Right renal pelvis (tissue), 4 donors: ENCODE measurements around the gene ALDH7A1. TPM values are rescaled to one million over a fixed set of nuclear protein-coding genes. Genes with fewer than 3 reads are reported as not detected.
"Not testable (repeated sequence)": the region's sequence is repeated elsewhere in the genome, so short reads cannot be mapped to it uniquely, and the experiment has no call there.

Experiments
- DNase-seq, 4 donors: peaks; one replicate each; pipeline ENCODE4 v3.0.0-alpha.2; 2013; ENCODE audit warnings: low read depth in 4 of 4, low spot score in 3 of 4, missing footprints in 1 of 4
- polyA plus RNA-seq, 4 donors: library from polyadenylated mRNA; unstranded; fragments of 120-200 nt; gene quantifications; one replicate each; pipeline ENCODE4 v1.2.1, GENCODE V29; 2013; ENCODE audit not compliant: insufficient read length in 4 of 4

The ALDH7A1 gene
- polyA plus RNA-seq = 100 to 1,000 TPM; 149 to 179 (median 152) TPM

- peak; percentile 83 to 93 (median 90) for DNase-seq
These were observed at the start of gene ALDH7A1 for GRCh38 chr5:126594748-126595485. ALDH7A1 (minus strand) TSS chr5:126595219; CDS start chr5:126595198, 21 bp downstream.

GRCh38 chr5:126641387-126641786, 46.4 kb upstream of the ALDH7A1 start:
- no peak for DNase-seq

GRCh38 chr5:126640866-126641265, 45.8 kb upstream of the ALDH7A1 start:
- DNase-seq = no peak

GRCh38 chr5:126636956-126637355, 41.9 kb upstream of the ALDH7A1 start:
- DNase-seq = no peak

- no peak for DNase-seq
These were observed 40.6 kb upstream of the ALDH7A1 start for GRCh38 chr5:126635585-126635984.

GRCh38 chr5:126633552-126633951, 38.5 kb upstream of the ALDH7A1 start:
- DNase-seq = no peak

- DNase-seq = no peak
These were observed 36.9 kb upstream of the ALDH7A1 start for GRCh38 chr5:126631920-126632319.

GRCh38 chr5:126628102-126628501, 33.1 kb upstream of the ALDH7A1 start:
- no peak for DNase-seq

GRCh38 chr5:126624534-126624933, 29.5 kb upstream of the ALDH7A1 start:
- no peak for DNase-seq

GRCh38 chr5:126619781-126620180, 24.8 kb upstream of the ALDH7A1 start:
- no peak for DNase-seq

GRCh38 chr5:126617603-126618002, 22.6 kb upstream of the ALDH7A1 start:
- not testable (repeated sequence) for DNase-seq

- DNase-seq = no peak
These were observed 20.3 kb upstream of the ALDH7A1 start for GRCh38 chr5:126615286-126615685.

- DNase-seq = no peak
These were observed 19.0 kb upstream of the ALDH7A1 start for GRCh38 chr5:126613941-126614592.

- DNase-seq = no peak
These were observed 15.6 kb upstream of the ALDH7A1 start for GRCh38 chr5:126610616-126611015.

GRCh38 chr5:126610160-126610559, 15.1 kb upstream of the ALDH7A1 start:
- no peak for DNase-seq

- no peak for DNase-seq
These were observed 10.5 kb upstream of the ALDH7A1 start for GRCh38 chr5:126605525-126605924.

- no peak for DNase-seq
These were observed 8.5 kb upstream of the ALDH7A1 start for GRCh38 chr5:126603402-126603991.

- peak in 3 of 4 donors; percentile 67 to 82 (median 73) for DNase-seq
These were observed 5.9 kb upstream of the ALDH7A1 start, which contains the start of gene PHAX for GRCh38 chr5:126600631-126601511. PHAX (plus strand) TSS chr5:126600947; CDS start chr5:126600963, 16 bp downstream.

GRCh38 chr5:126599971-126600630, 5.1 kb upstream of the ALDH7A1 start:
- DNase-seq = not testable (repeated sequence)

- DNase-seq = no peak
These were observed 4.5 kb upstream of the ALDH7A1 start for GRCh38 chr5:126599499-126599898.
